ENCODE measurements around the gene SP6.

SP6 gene

GRCh38 chr17:47889734-47890529 is 39.0 kb upstream of the SP6 start:
- Histone ChIP-seq H3K4me3 (ENCODE audit: low read length) (no peak overlapping the region), H3K36me3 (ENCODE audit: insufficient read depth, low read length) (no peaks in the 10 kb centered on the region), H3K27ac (ENCODE audit: low read depth, low read length) (no peak overlapping the region), H3K4me1 (ENCODE audit: insufficient read depth, low read length) (peaks cover 13% of the 10 kb centered on the region), H3K9me3 (ENCODE audit: insufficient read depth, low read depth, low read length) (no peaks in the 10 kb centered on the region), H3K9ac (ENCODE audit: low read depth, low read length) (no peak overlapping the region), H3K27me3 (ENCODE audit: insufficient read depth, low read length) (no peaks in the 10 kb centered on the region)
- 58% methylated on average over 11 of the region's 11 CpGs for WGBS

- Histone ChIP-seq H3K4me3 (ENCODE audit: low read length) (no peak overlapping the region), H3K27me3 (ENCODE audit: insufficient read depth, low read length) (no peaks in the 10 kb centered on the region), H3K9me3 (ENCODE audit: insufficient read depth, low read depth, low read length) (no peaks in the 10 kb centered on the region), H3K9ac (ENCODE audit: low read depth, low read length) (no peak overlapping the region), H3K4me1 (ENCODE audit: insufficient read depth, low read length) (peaks cover 16% of the 10 kb centered on the region), H3K27ac (ENCODE audit: low read depth, low read length) (no peak overlapping the region), H3K36me3 (ENCODE audit: insufficient read depth, low read length) (no peaks in the 10 kb centered on the region)
- WGBS, result 84% methylated on average over 5 of the region's 6 CpGs
Observed at GRCh38 chr17:47888293-47888692, 37.3 kb upstream of the SP6 start.

- H3K9ac ChIP-seq (ENCODE audit: low read depth, low read length), result no peak overlapping the region
- H3K27ac ChIP-seq (ENCODE audit: low read depth, low read length), result no peak overlapping the region
- H3K4me3 ChIP-seq (ENCODE audit: low read length), result no peak overlapping the region
- 61% methylated on average over 11 of the region's 11 CpGs for WGBS
- H3K9me3 ChIP-seq (ENCODE audit: insufficient read depth, low read depth, low read length), result no peaks in the 10 kb centered on the region
- H3K4me1 ChIP-seq (ENCODE audit: insufficient read depth, low read length), result peaks cover 16% of the 10 kb centered on the region
- H3K36me3 ChIP-seq (ENCODE audit: insufficient read depth, low read length), result no peaks in the 10 kb centered on the region
- no peaks in the 10 kb centered on the region for H3K27me3 ChIP-seq (ENCODE audit: insufficient read depth, low read length)
Observed at GRCh38 chr17:47884905-47885730, 34.2 kb upstream of the SP6 start.

- WGBS, result 51% methylated on average over 4 of the region's 5 CpGs
- Histone ChIP-seq H3K36me3 (ENCODE audit: insufficient read depth, low read length) (no peaks in the 10 kb centered on the region), H3K4me1 (ENCODE audit: insufficient read depth, low read length) (peaks cover 16% of the 10 kb centered on the region), H3K9ac (ENCODE audit: low read depth, low read length) (no peak overlapping the region), H3K27ac (ENCODE audit: low read depth, low read length) (no peak overlapping the region), H3K4me3 (ENCODE audit: low read length) (no peak overlapping the region), H3K9me3 (ENCODE audit: insufficient read depth, low read depth, low read length) (no peaks in the 10 kb centered on the region), H3K27me3 (ENCODE audit: insufficient read depth, low read length) (no peaks in the 10 kb centered on the region)
Observed at GRCh38 chr17:47884427-47884740, 33.4 kb upstream of the SP6 start.

- WGBS, result 76% methylated on average over 8 of the region's 9 CpGs
- Histone ChIP-seq H3K36me3 (ENCODE audit: insufficient read depth, low read length) (no peaks in the 10 kb centered on the region), H3K4me1 (ENCODE audit: insufficient read depth, low read length) (peaks cover 16% of the 10 kb centered on the region), H3K9me3 (ENCODE audit: insufficient read depth, low read depth, low read length) (no peaks in the 10 kb centered on the region), H3K27me3 (ENCODE audit: insufficient read depth, low read length) (no peaks in the 10 kb centered on the region), H3K27ac (ENCODE audit: low read depth, low read length) (no peak overlapping the region), H3K9ac (ENCODE audit: low read depth, low read length) (no peak overlapping the region), H3K4me3 (ENCODE audit: low read length) (no peak overlapping the region)
Observed at GRCh38 chr17:47883589-47884426, 32.8 kb upstream of the SP6 start.

- Histone ChIP-seq H3K4me3 (ENCODE audit: low read length) (no peak overlapping the region), H3K27me3 (ENCODE audit: insufficient read depth, low read length) (no peaks in the 10 kb centered on the region), H3K9ac (ENCODE audit: low read depth, low read length) (no peak overlapping the region), H3K27ac (ENCODE audit: low read depth, low read length) (no peak overlapping the region), H3K36me3 (ENCODE audit: insufficient read depth, low read length) (no peaks in the 10 kb centered on the region), H3K9me3 (ENCODE audit: insufficient read depth, low read depth, low read length) (no peaks in the 10 kb centered on the region), H3K4me1 (ENCODE audit: insufficient read depth, low read length) (peaks cover 21% of the 10 kb centered on the region)
- 89% methylated on average over 8 of the region's 9 CpGs for WGBS
Observed at GRCh38 chr17:47882695-47883588, 32.0 kb upstream of the SP6 start.

GRCh38 chr17:47882247-47882646 is 31.3 kb upstream of the SP6 start:
- H3K27ac ChIP-seq (ENCODE audit: low read depth, low read length), result no peak overlapping the region
- H3K27me3 ChIP-seq (ENCODE audit: insufficient read depth, low read length), result no peaks in the 10 kb centered on the region
- H3K36me3 ChIP-seq (ENCODE audit: insufficient read depth, low read length), result no peaks in the 10 kb centered on the region
- H3K4me3 ChIP-seq (ENCODE audit: low read length), result no peak overlapping the region
- 91% methylated on average over 7 of the region's 7 CpGs for WGBS
- no peaks in the 10 kb centered on the region for H3K9me3 ChIP-seq (ENCODE audit: insufficient read depth, low read depth, low read length)
- H3K9ac ChIP-seq (ENCODE audit: low read depth, low read length), result no peak overlapping the region
- peaks cover 21% of the 10 kb centered on the region for H3K4me1 ChIP-seq (ENCODE audit: insufficient read depth, low read length)

GRCh38 chr17:47879776-47880454 is 29.0 kb upstream of the SP6 start:
- no peaks in the 10 kb centered on the region for H3K36me3 ChIP-seq (ENCODE audit: insufficient read depth, low read length)
- H3K4me3 ChIP-seq (ENCODE audit: low read length), result no peak overlapping the region
- peaks cover 19% of the 10 kb centered on the region for H3K4me1 ChIP-seq (ENCODE audit: insufficient read depth, low read length)
- H3K9ac ChIP-seq (ENCODE audit: low read depth, low read length), result no peak overlapping the region
- H3K27ac ChIP-seq (ENCODE audit: low read depth, low read length), result no peak overlapping the region
- WGBS, result 87% methylated on average over 7 of the region's 8 CpGs
- H3K9me3 ChIP-seq (ENCODE audit: insufficient read depth, low read depth, low read length), result no peaks in the 10 kb centered on the region
- H3K27me3 ChIP-seq (ENCODE audit: insufficient read depth, low read length), result 0 out of 2 replicates have a peak, but pooled peaks cover 4% of the 10 kb centered on the region

- WGBS, result 71% methylated on average over 2 of the region's 2 CpGs
- Histone ChIP-seq H3K27ac (ENCODE audit: low read depth, low read length) (no peak overlapping the region), H3K4me1 (ENCODE audit: insufficient read depth, low read length) (peaks cover 16% of the 10 kb centered on the region), H3K9ac (ENCODE audit: low read depth, low read length) (no peak overlapping the region), H3K9me3 (ENCODE audit: insufficient read depth, low read depth, low read length) (no peaks in the 10 kb centered on the region), H3K27me3 (ENCODE audit: insufficient read depth, low read length) (peaks cover 11% of the 10 kb centered on the region; the same call in 1 of the 2 replicates), H3K36me3 (ENCODE audit: insufficient read depth, low read length) (no peaks in the 10 kb centered on the region), H3K4me3 (ENCODE audit: low read length) (no peak overlapping the region)
Observed at GRCh38 chr17:47879028-47879585, 28.1 kb upstream of the SP6 start.
